IMR-90 (cell line): ENCODE results near the gene CKB. TPM values are rescaled to one million over a fixed set of nuclear protein-coding genes. Genes with fewer than 3 reads are reported as not detected.

Experiments used
- ATAC-seq: fragments of 200-7000 bp; cut with Tn5 transposase; 2 replicates; pipeline ENCODE4 v1.9.1; 2020; ENCODE audit warnings: low read depth, mild to moderate bottlenecking, moderate library complexity
- BruUV-seq: library from RNA; stranded (reverse); fragments of 400-500 nt; replicated peaks from 2 replicates; lab custom pipeline; 2021; lab: Mats Ljungman, UMichigan
- CTCF ChIA-PET: fragments of 300-600 bp; formaldehyde crosslinking; extraction: SDS; loops from one replicate; lab custom pipeline; 2021; ENCODE audit warnings: antibody characterized with exemption; lab: Yijun Ruan, JAX
- POLR2A ChIA-PET: fragments of 300-600 bp; sonication (Branson Sonifier 250); formaldehyde crosslinking; loops from one replicate; lab custom pipeline; 2022; ENCODE audit warnings: antibody characterized with exemption; ENCODE audit not compliant: unreplicated experiment; lab: Charles Lee
- DNase-seq: peaks from one replicate; pipeline ENCODE4 v3.0.0; 2013
- H2AFZ ChIP-seq: replicated peaks from 2 replicates; pipeline ENCODE3; 2013; ENCODE audit warnings: low read length, mild to moderate bottlenecking; ENCODE audit not compliant: poor library complexity
- H2AK5ac ChIP-seq: 2 replicates; pipeline ENCODE4 v1.6.1; 2013; ENCODE audit warnings: low read depth, low read length, inconsistent platforms
- H2AK9ac ChIP-seq: replicated peaks from 2 replicates; pipeline ENCODE3; 2013; ENCODE audit warnings: mild to moderate bottlenecking, low read depth, low read length, moderate library complexity; ENCODE audit not compliant: poor library complexity
- H2BK120ac ChIP-seq: 2 replicates; pipeline ENCODE4 v1.6.1; 2013; ENCODE audit warnings: low read depth, low read length, inconsistent platforms
- H2BK15ac ChIP-seq: 3 replicates; pipeline ENCODE4 v1.6.1; 2013; ENCODE audit warnings: low read depth, low read length, inconsistent platforms
- H2BK20ac ChIP-seq: 2 replicates; pipeline ENCODE4 v1.6.1; 2013; ENCODE audit warnings: low read depth, mild to moderate bottlenecking, inconsistent platforms, low read length, moderate library complexity
- H2BK5ac ChIP-seq: 2 replicates; pipeline ENCODE4 v1.6.1; 2013; ENCODE audit warnings: mild to moderate bottlenecking, low read depth, low read length, inconsistent platforms; ENCODE audit not compliant: poor library complexity, severe bottlenecking
- H3K14ac ChIP-seq: replicated peaks from 2 replicates; pipeline ENCODE4 v1.6.1; 2013; ENCODE audit warnings: low read depth, low read length, inconsistent platforms
- H3K18ac ChIP-seq: 2 replicates; pipeline ENCODE4 v1.6.1; 2013; ENCODE audit warnings: low read depth, low read length, control low read depth
- H3K23ac ChIP-seq: 2 replicates; pipeline ENCODE4 v1.6.1; 2013; ENCODE audit warnings: low read depth, low read length, inconsistent platforms
- H3K27ac ChIP-seq: 2 replicates; pipeline ENCODE4 v1.5.1; 2013; ENCODE audit warnings: mild to moderate bottlenecking, control low read depth, low read length; ENCODE audit not compliant: insufficient read depth
- H3K27me3 ChIP-seq: 2 replicates; pipeline ENCODE4 v1.6.1; 2013; ENCODE audit warnings: low read length; ENCODE audit not compliant: control insufficient read depth, insufficient read depth
- H3K36me3 ChIP-seq: 2 replicates; pipeline ENCODE4 v1.6.1; 2013; ENCODE audit warnings: low read length, mixed read lengths; ENCODE audit not compliant: control insufficient read depth, insufficient read depth
- H3K4ac ChIP-seq: 2 replicates; pipeline ENCODE4 v1.6.1; 2013; ENCODE audit warnings: low read depth, low read length, inconsistent platforms
- H3K4me1 ChIP-seq: 2 replicates; pipeline ENCODE4 v1.6.1; 2013; ENCODE audit warnings: low read length, mixed read lengths; ENCODE audit not compliant: control insufficient read depth, insufficient read depth
- H3K4me2 ChIP-seq: 2 replicates; pipeline ENCODE4 v1.6.1; 2013; ENCODE audit warnings: low read depth, mild to moderate bottlenecking, control low read depth, low read length, moderate library complexity
- H3K4me3 ChIP-seq: 2 replicates; pipeline ENCODE4 v1.5.1; 2013; ENCODE audit warnings: low read depth, mild to moderate bottlenecking, control low read depth, low read length, moderate library complexity; ENCODE audit not compliant: insufficient read depth
- H3K56ac ChIP-seq: 2 replicates; pipeline ENCODE4 v1.6.1; 2013; ENCODE audit warnings: low read length, inconsistent platforms; ENCODE audit not compliant: insufficient read depth; ENCODE audit errors: extremely low read depth
- H3K79me1 ChIP-seq, 2 experiments: 2 replicates each; pipeline ENCODE4 v1.6.1; 2013; ENCODE audit warnings: low read length in 2 of 2, inconsistent platforms in 1 of 2, low read depth in 1 of 2
- H3K9ac ChIP-seq: 2 replicates; pipeline ENCODE4 v1.6.1; 2013; ENCODE audit warnings: low read depth, low read length, control low read depth
- H3K9me1 ChIP-seq: 2 replicates; pipeline ENCODE4 v1.6.1; 2013; ENCODE audit warnings: low read length, inconsistent platforms; ENCODE audit not compliant: insufficient read depth
- H3K9me3 ChIP-seq: 2 replicates; pipeline ENCODE4 v1.6.1; 2013; ENCODE audit warnings: low read length; ENCODE audit not compliant: control insufficient read depth, insufficient read depth
- H4K20me1 ChIP-seq: 2 replicates; pipeline ENCODE4 v1.6.1; 2013; ENCODE audit warnings: low read length, inconsistent platforms; ENCODE audit not compliant: insufficient read depth
- H4K5ac ChIP-seq: 2 replicates; pipeline ENCODE4 v1.6.1; 2013; ENCODE audit warnings: mild to moderate bottlenecking, low read depth, low read length, control low read depth
- H4K8ac ChIP-seq, 2 experiments: 2 replicates each; pipeline ENCODE4 v1.6.1; 2013; ENCODE audit warnings: low read depth in 2 of 2, low read length in 2 of 2, control low read depth in 1 of 2, inconsistent platforms in 1 of 2
- H4K91ac ChIP-seq: 2 replicates; pipeline ENCODE4 v1.6.1; 2013; ENCODE audit warnings: low read depth, low read length, inconsistent platforms; ENCODE audit not compliant: insufficient read depth
- BHLHE40 ChIP-seq: fragments of 150-350 bp; IDR thresholded peaks from 2 replicates; pipeline ENCODE4 v1.6.1; 2016; ENCODE audit warnings: mild to moderate bottlenecking, low read depth, low read length
- CEBPB ChIP-seq: IDR thresholded peaks from 2 replicates; pipeline ENCODE4 v1.6.1; 2012; ENCODE audit warnings: low read depth, low read length, improper control_type of control experiment
- CTCF ChIP-seq: conservative IDR thresholded peaks from 2 replicates; pipeline ENCODE4 v1.5.1; 2012; ENCODE audit warnings: mild to moderate bottlenecking, low read depth, low read length, improper control_type of control experiment
- ELK1 ChIP-seq: fragments of 150-350 bp; IDR thresholded peaks from 2 replicates; pipeline ENCODE4 v1.6.1; 2016; ENCODE audit warnings: low read depth, mild to moderate bottlenecking, low read length, moderate library complexity, borderline replicate concordance
- FOS ChIP-seq: fragments of 150-350 bp; IDR thresholded peaks from 2 replicates; pipeline ENCODE4 v1.6.1; 2016; ENCODE audit warnings: low read depth, low read length
- MAFK ChIP-seq: IDR thresholded peaks from 2 replicates; pipeline ENCODE4 v1.6.1; 2012; ENCODE audit warnings: low read depth, low read length, improper control_type of control experiment
- MAZ ChIP-seq: IDR thresholded peaks from 2 replicates; pipeline ENCODE4 v1.6.1; 2012; ENCODE audit warnings: low read depth, mild to moderate bottlenecking, low read length, improper control_type of control experiment, moderate library complexity, borderline replicate concordance
- MXI1 ChIP-seq: IDR thresholded peaks from 2 replicates; pipeline ENCODE4 v1.6.1; 2012; ENCODE audit warnings: low read depth, mild to moderate bottlenecking, low read length, moderate library complexity, borderline replicate concordance
- NFE2L2 ChIP-seq: fragments of 150-350 bp; IDR thresholded peaks from 2 replicates; pipeline ENCODE4 v1.6.1; 2016; ENCODE audit warnings: low read depth, mild to moderate bottlenecking, low read length
- POLR2A ChIP-seq: IDR thresholded peaks from 2 replicates; pipeline ENCODE4 v1.6.1; 2012; ENCODE audit warnings: mild to moderate bottlenecking, low read depth, low read length
- RCOR1 ChIP-seq: IDR thresholded peaks from 2 replicates; pipeline ENCODE4 v1.6.1; 2012; ENCODE audit warnings: mild to moderate bottlenecking, low read length, improper control_type of control experiment; ENCODE audit not compliant: insufficient replicate concordance
- RFX5 ChIP-seq: IDR thresholded peaks from 2 replicates; pipeline ENCODE4 v1.8.0; 2012; ENCODE audit warnings: low read depth, mild to moderate bottlenecking, low read length, moderate library complexity
- USF2 ChIP-seq: fragments of 150-350 bp; IDR thresholded peaks from 2 replicates; pipeline ENCODE4 v1.6.1; 2017; ENCODE audit warnings: mild to moderate bottlenecking, antibody characterized with exemption, low read length, low read depth
- WGBS, 2 experiments: methylation state at CpG; one replicate each; pipeline versions ENCODE4 v1.1.5 to v1.1.7; 2013; ENCODE audit warnings: missing lambda C conversion rate in 2 of 2; ENCODE audit not compliant: insufficient read length in 1 of 2; ENCODE audit errors: extremely low coverage in 2 of 2; 5-methylcytosine and 5-hydroxymethylcytosine counted together
- dilution Hi-C: fragments of 300-500 bp; cut with HindIII; formaldehyde crosslinking; loops from one replicate; pipeline ENCODE4 v1.14.3; 2018; ENCODE audit warnings: low sequenced_read_pairs; ENCODE audit not compliant: unreplicated experiment
- in situ Hi-C: fragments of 300-500 bp; cut with MboI; formaldehyde crosslinking; loops from 3 replicates; pipeline ENCODE4 v1.14.3; 2019; ENCODE audit warnings: low sequenced_read_pairs, inconsistent platforms, mixed read lengths
- intact Hi-C: fragments of 100-400 bp; cut with micrococcal nuclease; formaldehyde crosslinking; loops from 2 replicates; pipeline ENCODE4 v1.10.0; 2022
- polyA plus RNA-seq, 3 experiments: library from polyadenylated mRNA; depleted of rRNA; stranded (reverse); fragments of >200 nt; gene quantifications; 2 replicates each; pipeline ENCODE4 v1.2.3, GENCODE V29; 2012; ENCODE audit warnings: low replicate concordance in 1 of 3
- total RNA-seq: library from RNA; depleted of rRNA; stranded (reverse); fragments of >200 nt; gene quantifications from 2 replicates; pipeline ENCODE4 v1.2.3, GENCODE V29; 2012

CKB gene
- total and polyA plus RNA-seq, 2 of the 4 experiments (the other 2 are of a cell fraction) = 17.7 to 82.6 TPM

- TF ChIP-seq FOS = no peak
Observed at GRCh38 chr14:103508521-103509329, 13.9 kb downstream of the CKB start (continued).

GRCh38 chr14:103507751-103508150, 14.9 kb downstream of the CKB start:
- Histone ChIP-seq H3K14ac (no peak overlapping the region), H3K18ac (no peak overlapping the region), H2BK20ac (no peak overlapping the region), H3K79me1 (peaks cover 11 to 29% of the 10 kb centered on the region in 2 experiments), H4K20me1 (peaks cover 4% of the 10 kb centered on the region; the same call in 1 of the 2 replicates), H3K56ac (no peak overlapping the region), H3K36me3 (peaks cover 59% of the 10 kb centered on the region), H4K8ac (no peak overlapping the region), H2AK5ac (no peak overlapping the region), H3K27me3 (no peaks in the 10 kb centered on the region), H3K27ac (no peak overlapping the region), H4K91ac (no peak overlapping the region), H2BK15ac (no peak overlapping the region), H3K23ac (no peak overlapping the region), H3K9me3 (no peaks in the 10 kb centered on the region), H3K4ac (no peak overlapping the region), H3K9me1 (0 out of 2 replicates have a peak, but pooled peaks cover 3% of the 10 kb centered on the region), H3K4me1 (0 out of 2 replicates have a peak, but pooled peaks cover 2% of the 10 kb centered on the region), H2BK120ac (no peak overlapping the region), H4K5ac (no peak overlapping the region), H2AFZ (no peak overlapping the region), H3K4me2 (no peak overlapping the region), H3K9ac (no peak overlapping the region), H2BK5ac (no peak overlapping the region), H2AK9ac (no peak overlapping the region), H3K4me3 (no peak overlapping the region)
- POLR2A ChIA-PET = no interaction called here
- in situ Hi-C loops (no loop called here), intact Hi-C loops (no loop called here), dilution Hi-C loops (no loop called here)
- CTCF ChIA-PET = no interaction called here
- BruUV-seq = no TSS peak
- ATAC-seq (no peak), DNase-seq (no peak)
- 80% methylated on average over 1 of the region's 3 CpGs; no CpG with 5 or more reads in 1 of the 2 experiments for WGBS, 2 experiments
- no peak for TF ChIP-seq RFX5
- TF ChIP-seq NFE2L2 = no peak
- TF ChIP-seq BHLHE40 = no peak
- TF ChIP-seq CEBPB = no peak
- TF ChIP-seq ELK1 = no peak
- no peak for TF ChIP-seq CTCF
- TF ChIP-seq FOS = no peak
- TF ChIP-seq RCOR1 = no peak
- TF ChIP-seq MAFK = no peak
- no peak for TF ChIP-seq MAZ
- no peak for TF ChIP-seq USF2
- no peak for TF ChIP-seq MXI1
- TF ChIP-seq POLR2A = no peak
